ENCODE data around the gene SUMO3. TPM values are rescaled to one million over a fixed set of nuclear protein-coding genes. Genes with fewer than 3 reads are reported as not detected.

SUMO3 gene
- total RNA-seq, 6 donors from 2014 or later, result 46.1 to 97.6 (median 73.2) TPM

GRCh38 chr21:44862869-44863685 lies 45.2 kb upstream of the SUMO3 start:
- H3K27ac ChIP-seq, result no peak overlapping the region
- DNase-seq (no peak), ATAC-seq (ENCODE audit: low FRiP score in 2 of 2) (no peak)
- TF ChIP-seq POLR2AphosphoS5 (IDR thresholded peaks at IDR 0.05), result no peak
- H3K9me3 ChIP-seq, result no peaks in the 10 kb centered on the region
- no peak overlapping the region for H3K4me3 ChIP-seq
- H3K36me3 ChIP-seq, result peaks cover 11 to 73% (median 55%) of the 10 kb centered on the region in 4 donors
- peaks cover 29 to 60% (median 40%) of the 10 kb centered on the region in 4 donors for H3K4me1 ChIP-seq
- 88 to 90% methylated on average over 11 to 17 of the region's 25 CpGs for WGBS, 2 donors
- H3K27me3 ChIP-seq, result no peaks in the 10 kb centered on the region

DNA sequence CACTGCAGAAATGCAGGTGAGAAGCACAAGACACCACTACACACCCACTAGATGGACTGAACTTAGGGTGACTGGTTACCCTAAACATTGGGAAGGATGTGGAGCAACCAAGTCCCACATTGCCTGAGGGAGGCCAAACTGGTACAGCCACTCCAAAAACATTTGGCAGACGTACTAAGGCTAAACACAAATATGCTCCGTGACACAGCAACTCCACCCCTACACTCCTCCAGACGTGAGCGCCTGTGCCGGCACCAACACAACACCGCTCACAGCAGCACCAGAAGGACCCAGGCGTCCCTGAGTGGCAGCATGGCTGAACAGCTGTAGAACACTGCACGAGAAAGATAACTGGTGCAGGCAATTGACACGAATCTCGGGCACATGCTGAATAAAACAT lies 40.9 kb upstream of the SUMO3 start:
- H3K9me3 ChIP-seq, result no peaks in the 10 kb centered on the region
- WGBS, 2 donors, result 40 to 67% methylated on average over 10 of the region's 10 CpGs
- H3K4me1 ChIP-seq, result peaks cover 0 to 21% (median 6%) of the 10 kb centered on the region in 4 donors
- DNase-seq (peak in 1 of 2 donors; percentile 43), ATAC-seq (ENCODE audit: low FRiP score in 2 of 2) (peak in 1 of 2 donors; percentile 49)
- H3K27ac ChIP-seq, result peak overlapping the region in 1 of 4 donors; percentile 2
- H3K36me3 ChIP-seq, result peaks cover 20 to 92% (median 77%) of the 10 kb centered on the region in 4 donors
- TF ChIP-seq EP300 (IDR thresholded peaks at IDR 0.05) (no peak), CTCF (IDR thresholded peaks at IDR 0.05) (no peak), POLR2A (IDR thresholded peaks at IDR 0.05) (no peak), POLR2AphosphoS5 (IDR thresholded peaks at IDR 0.05) (no peak)
- no peaks in the 10 kb centered on the region for H3K27me3 ChIP-seq
- no peak overlapping the region for H3K4me3 ChIP-seq

- Histone ChIP-seq H3K27me3 (no peaks in the 10 kb centered on the region), H3K36me3 (peaks cover 21 to 92% (median 77%) of the 10 kb centered on the region in 4 donors), H3K9me3 (no peaks in the 10 kb centered on the region), H3K4me1 (peaks cover 0 to 21% (median 6%) of the 10 kb centered on the region in 4 donors), H3K4me3 (no peak overlapping the region), H3K27ac (peak overlapping the region in 1 of 4 donors; percentile 2)
- TF ChIP-seq CTCF (IDR thresholded peaks at IDR 0.05), result no peak
- no peak for TF ChIP-seq POLR2AphosphoS5 (IDR thresholded peaks at IDR 0.05)
- no peak for TF ChIP-seq EP300 (IDR thresholded peaks at IDR 0.05)
- no peak for TF ChIP-seq POLR2A (IDR thresholded peaks at IDR 0.05)
- WGBS, 2 donors, result 74 to 84% methylated on average over 14 to 15 of the region's 15 CpGs
- ATAC-seq (ENCODE audit: low FRiP score in 2 of 2), result no peak
- DNase-seq, result no peak
These were observed 40.4 kb upstream of the SUMO3 start for GRCh38 chr21:44858291-44858690.

GRCh38 chr21:44857127-44857892 lies 39.4 kb upstream of the SUMO3 start:
- ATAC-seq (ENCODE audit: low FRiP score in 2 of 2), result no peak
- Histone ChIP-seq H3K27me3 (no peaks in the 10 kb centered on the region), H3K27ac (peak overlapping the region in 1 of 4 donors; percentile 2), H3K9me3 (no peaks in the 10 kb centered on the region), H3K36me3 (peaks cover 21 to 97% (median 80%) of the 10 kb centered on the region in 4 donors), H3K4me1 (peaks cover 0 to 21% (median 6%) of the 10 kb centered on the region in 4 donors), H3K4me3 (no peak overlapping the region)
- 90 to 95% methylated on average over 13 to 16 of the region's 16 CpGs for WGBS, 2 donors
- TF ChIP-seq POLR2AphosphoS5 (IDR thresholded peaks at IDR 0.05), result no peak
- TF ChIP-seq EP300 (IDR thresholded peaks at IDR 0.05), result no peak
- TF ChIP-seq CTCF (IDR thresholded peaks at IDR 0.05), result no peak
- TF ChIP-seq POLR2A (IDR thresholded peaks at IDR 0.05), result no peak
- DNase-seq, result no peak

DNA sequence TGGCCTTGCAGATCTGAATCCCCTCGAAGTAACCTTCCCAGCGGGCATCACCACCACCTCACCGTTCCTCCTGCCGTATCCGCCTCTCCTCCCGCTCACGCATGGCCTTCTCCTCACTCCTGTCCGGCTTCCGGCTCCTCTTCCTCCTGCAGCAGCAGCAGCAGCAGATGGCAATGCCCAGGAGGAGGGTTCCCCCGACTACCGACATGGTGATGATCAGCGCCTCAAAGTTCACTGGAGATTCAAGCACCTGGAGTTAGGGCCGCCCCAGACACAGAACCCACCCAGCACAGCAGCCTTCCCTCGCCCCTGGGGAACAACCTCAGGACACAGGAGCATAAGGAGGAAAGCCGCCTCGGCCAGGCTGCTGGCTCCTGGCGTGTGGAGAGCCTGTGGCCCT lies 38.3 kb upstream of the SUMO3 start:
- TF ChIP-seq POLR2AphosphoS5 (IDR thresholded peaks at IDR 0.05), result no peak
- no peak for TF ChIP-seq POLR2A (IDR thresholded peaks at IDR 0.05)
- TF ChIP-seq CTCF (IDR thresholded peaks at IDR 0.05), result no peak
- TF ChIP-seq EP300 (IDR thresholded peaks at IDR 0.05), result no peak
- no peaks in the 10 kb centered on the region for H3K27me3 ChIP-seq
- 94 to 96% methylated on average over 16 to 17 of the region's 17 CpGs for WGBS, 2 donors
- H3K4me3 ChIP-seq, result no peak overlapping the region
- H3K9me3 ChIP-seq, result no peaks in the 10 kb centered on the region
- no peak for DNase-seq
- no peak for ATAC-seq (ENCODE audit: low FRiP score in 2 of 2)
- peaks cover 21 to 99% (median 79%) of the 10 kb centered on the region in 4 donors for H3K36me3 ChIP-seq
- peaks cover 0 to 15% (median 6%) of the 10 kb centered on the region in 4 donors for H3K4me1 ChIP-seq
- no peak overlapping the region for H3K27ac ChIP-seq
